ENCODE results near the gene RAPGEF6.
"Not testable (repeated sequence)": the region's sequence is repeated elsewhere in the genome, so short reads cannot be mapped to it uniquely, and the experiment has no call there.

The RAPGEF6 gene

GRCh38 chr5:131386124-131386523, 248.9 kb downstream of the RAPGEF6 start:
- H3K4me3 ChIP-seq = no peak overlapping the region
- H3K36me3 ChIP-seq = peaks cover 65% of the 10 kb centered on the region
- H3K27ac ChIP-seq = no peak overlapping the region
- peaks cover 34% of the 10 kb centered on the region for H4K20me1 ChIP-seq
- H3K9me3 ChIP-seq = no peaks in the 10 kb centered on the region
- peaks cover 27% of the 10 kb centered on the region for H3K4me1 ChIP-seq
- H3K27me3 ChIP-seq = no peaks in the 10 kb centered on the region
- no peak overlapping the region for H3K4me2 ChIP-seq
- H3K9ac ChIP-seq = no peak overlapping the region
- TF ChIP-seq Cebpa-rat (IDR thresholded peaks at IDR 0.05) = no peak

DNA sequence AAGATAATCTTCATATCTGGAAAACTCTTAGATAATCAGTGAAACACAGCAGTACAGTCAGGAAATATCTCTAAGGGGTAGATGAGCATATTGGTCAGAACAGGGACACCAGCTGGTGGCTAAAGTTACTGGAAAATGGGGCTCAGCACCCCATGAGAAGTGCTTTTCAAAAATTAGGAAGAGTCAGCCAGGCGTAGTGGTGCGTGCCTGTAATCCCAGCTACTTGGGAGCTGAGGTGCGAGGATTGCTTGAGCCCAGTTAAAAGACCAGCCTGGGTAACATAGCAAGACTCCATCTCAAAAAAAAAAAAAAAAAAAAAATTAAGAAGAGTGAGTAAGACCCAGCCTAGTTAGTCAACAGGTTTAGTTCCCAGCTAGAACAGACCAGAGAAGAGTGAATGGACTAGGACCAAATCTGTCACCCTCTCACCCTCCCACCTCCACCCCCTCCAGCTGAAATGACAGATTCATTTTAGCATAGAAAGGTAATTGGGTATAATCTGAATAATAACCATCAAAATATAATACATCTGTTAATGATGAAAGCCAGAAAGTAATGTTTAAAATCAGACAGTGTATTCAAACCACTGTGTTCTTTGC, 250.3 kb downstream of the RAPGEF6 start:
- no peak for TF ChIP-seq Cebpa-rat (IDR thresholded peaks at IDR 0.05)
- peaks cover 41% of the 10 kb centered on the region for H3K4me1 ChIP-seq

DNA sequence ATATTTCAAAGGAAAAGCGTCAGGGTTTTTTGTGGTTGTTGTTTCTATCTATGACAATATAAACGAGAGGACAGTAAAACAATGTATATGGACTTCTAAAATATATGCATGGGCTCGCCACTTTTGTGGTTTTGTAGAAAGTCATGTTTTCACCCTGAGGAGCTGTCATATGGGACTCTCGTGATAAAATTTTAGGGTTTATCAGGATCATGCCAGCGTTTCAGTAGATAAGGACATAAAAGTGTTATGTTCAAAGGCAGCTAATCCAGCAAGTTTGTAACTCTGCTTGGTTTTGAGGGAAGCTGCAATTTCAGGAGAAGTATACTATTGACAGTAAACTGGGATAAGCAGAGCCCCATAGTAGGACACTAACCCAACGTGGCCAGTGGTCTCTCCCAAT, 250.9 kb downstream of the RAPGEF6 start:
- Histone ChIP-seq H3K9ac (no peak overlapping the region), H3K4me1 (peaks cover 47% of the 10 kb centered on the region), H3K27ac (no peak overlapping the region), H3K27me3 (no peaks in the 10 kb centered on the region), H3K9me3 (no peaks in the 10 kb centered on the region), H3K4me2 (no peak overlapping the region), H3K4me3 (no peak overlapping the region), H3K36me3 (peaks cover 53% of the 10 kb centered on the region), H4K20me1 (peaks cover 34% of the 10 kb centered on the region)
- TF ChIP-seq Cebpa-rat (IDR thresholded peaks at IDR 0.05) = no peak

More for the DNA sequence above, 250.3 kb downstream of the RAPGEF6 start:
- H3K9ac ChIP-seq = no peak overlapping the region
- no peaks in the 10 kb centered on the region for H3K27me3 ChIP-seq
- H3K4me2 ChIP-seq = no peak overlapping the region
- H3K9me3 ChIP-seq = no peaks in the 10 kb centered on the region
- H4K20me1 ChIP-seq = peaks cover 34% of the 10 kb centered on the region
- H3K36me3 ChIP-seq = peaks cover 59% of the 10 kb centered on the region
- no peak overlapping the region for H3K4me3 ChIP-seq
- no peak overlapping the region for H3K27ac ChIP-seq

GRCh38 chr5:131382407-131383395, 252.3 kb downstream of the RAPGEF6 start:
- Histone ChIP-seq H3K27me3 (no peaks in the 10 kb centered on the region), H3K4me3 (no peak overlapping the region), H3K9ac (no peak overlapping the region), H3K36me3 (peaks cover 41% of the 10 kb centered on the region), H4K20me1 (peaks cover 28% of the 10 kb centered on the region), H3K4me2 (peak overlapping the region; percentile 15; the same call in 1 of the 2 replicates), H3K4me1 (peaks cover 59% of the 10 kb centered on the region), H3K9me3 (no peaks in the 10 kb centered on the region), H3K27ac (no peak overlapping the region)
- TF ChIP-seq Cebpa-rat (IDR thresholded peaks at IDR 0.05) = no peak

GRCh38 chr5:131381777-131382176, 253.3 kb downstream of the RAPGEF6 start:
- no peaks in the 10 kb centered on the region for H3K27me3 ChIP-seq
- H3K4me3 ChIP-seq = no peak overlapping the region
- H3K4me2 ChIP-seq = no peak overlapping the region
- peaks cover 60% of the 10 kb centered on the region for H3K4me1 ChIP-seq
- no peak overlapping the region for H3K9ac ChIP-seq
- no peak overlapping the region for H3K27ac ChIP-seq
- H3K9me3 ChIP-seq = peaks cover under 1% of the 10 kb centered on the region; the same call in 1 of the 2 replicates
- peaks cover 37% of the 10 kb centered on the region for H3K36me3 ChIP-seq
- H4K20me1 ChIP-seq = peaks cover 19% of the 10 kb centered on the region
- TF ChIP-seq Cebpa-rat (IDR thresholded peaks at IDR 0.05) = no peak

GRCh38 chr5:131381021-131381420, 254.0 kb downstream of the RAPGEF6 start:
- Histone ChIP-seq H3K27ac (peak overlapping the region; percentile 60), H3K4me1 (peaks cover 60% of the 10 kb centered on the region), H3K27me3 (no peaks in the 10 kb centered on the region), H3K36me3 (peaks cover 37% of the 10 kb centered on the region), H3K4me2 (peak overlapping the region; percentile 64; the same call in 1 of the 2 replicates), H3K9me3 (peaks cover 4% of the 10 kb centered on the region; the same call in 1 of the 2 replicates), H3K9ac (no peak overlapping the region), H3K4me3 (no peak overlapping the region), H4K20me1 (peaks cover 19% of the 10 kb centered on the region)
- TF ChIP-seq Cebpa-rat (IDR thresholded peaks at IDR 0.05) = no peak

- peaks cover 60% of the 10 kb centered on the region for H3K4me1 ChIP-seq
- peak overlapping the region; percentile 60 for H3K27ac ChIP-seq
- peak overlapping the region; percentile 64 for H3K4me2 ChIP-seq
- not testable (repeated sequence) for H3K27me3 ChIP-seq, H3K9me3 ChIP-seq, H3K4me3 ChIP-seq
- peaks cover 32% of the 10 kb centered on the region; the same call in 1 of the 2 replicates for H3K36me3 ChIP-seq
- 0 out of 2 replicates have a peak overlapping the region, but pooled peaks have one; percentile 54 for H3K9ac ChIP-seq
- H4K20me1 ChIP-seq = peaks cover 19% of the 10 kb centered on the region
Measured at GRCh38 chr5:131380238-131380637, 254.8 kb downstream of the RAPGEF6 start.

- no peak for TF ChIP-seq Cebpa-rat (IDR thresholded peaks at IDR 0.05)
- Histone ChIP-seq H3K27me3 (no peaks in the 10 kb centered on the region), H3K27ac (peak overlapping the region; percentile 60), H3K9ac (peak overlapping the region; percentile 54; the same call in 1 of the 2 replicates), H3K9me3 (peaks cover 4% of the 10 kb centered on the region; the same call in 1 of the 2 replicates), H3K36me3 (peaks cover 32% of the 10 kb centered on the region; the same call in 1 of the 2 replicates), H4K20me1 (peaks cover 17% of the 10 kb centered on the region), H3K4me1 (peaks cover 60% of the 10 kb centered on the region), H3K4me2 (peak overlapping the region; percentile 64), H3K4me3 (no peak overlapping the region; the same call in 1 of the 2 replicates)
Measured at GRCh38 chr5:131379723-131380122, 255.3 kb downstream of the RAPGEF6 start.

DNA sequence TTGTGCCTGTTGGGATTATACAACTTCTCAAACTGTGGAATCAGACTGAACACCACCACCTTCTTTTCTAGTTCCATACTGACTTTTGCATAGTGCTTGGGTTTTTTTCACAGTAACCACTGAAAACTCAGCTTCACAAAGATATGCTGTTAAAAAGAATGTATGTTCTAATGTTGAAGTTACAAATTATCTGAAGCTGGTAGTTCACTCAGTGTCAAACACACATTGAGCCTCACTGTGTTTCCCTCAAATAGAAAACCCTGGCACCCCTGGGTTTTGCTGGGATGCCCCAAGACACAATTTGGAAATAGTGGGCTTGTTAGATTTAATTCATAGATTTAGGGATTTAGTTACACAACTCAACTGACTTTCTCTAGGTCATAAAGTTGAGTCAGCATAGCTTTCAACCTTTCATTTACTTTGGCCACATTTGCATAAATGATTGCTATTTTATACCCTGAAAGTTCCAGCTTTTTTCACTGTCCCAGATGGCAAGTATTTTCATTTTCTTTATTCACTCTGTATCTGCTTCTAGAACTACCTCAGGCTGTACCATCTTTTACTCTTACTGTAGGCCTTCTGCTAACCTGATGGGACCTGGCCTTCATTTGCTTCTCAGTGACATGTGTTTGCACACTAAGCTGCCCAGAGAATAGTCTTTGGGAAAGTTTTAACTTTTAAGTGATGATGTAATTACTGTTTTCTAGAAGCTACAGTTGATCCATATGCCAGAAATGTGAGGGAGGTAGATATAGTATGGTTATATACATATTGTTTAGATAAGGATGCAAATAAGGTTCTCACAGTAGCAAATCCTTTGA, 256.1 kb downstream of the RAPGEF6 start:
- Histone ChIP-seq H3K27me3 (no peaks in the 10 kb centered on the region), H3K36me3 (peaks cover 32% of the 10 kb centered on the region; the same call in 1 of the 2 replicates), H3K4me2 (peak overlapping the region; percentile 64), H3K9ac (no peak overlapping the region; the same call in 1 of the 2 replicates), H3K9me3 (peaks cover 4% of the 10 kb centered on the region; the same call in 1 of the 2 replicates), H4K20me1 (peaks cover 9% of the 10 kb centered on the region; the same call in 1 of the 2 replicates), H3K4me3 (no peak overlapping the region; the same call in 1 of the 2 replicates), H3K27ac (peak overlapping the region; percentile 60), H3K4me1 (peaks cover 58% of the 10 kb centered on the region)
- no peak for TF ChIP-seq Cebpa-rat (IDR thresholded peaks at IDR 0.05)
